Measurements from ENCODE around the gene DYNLL2.

DNA sequence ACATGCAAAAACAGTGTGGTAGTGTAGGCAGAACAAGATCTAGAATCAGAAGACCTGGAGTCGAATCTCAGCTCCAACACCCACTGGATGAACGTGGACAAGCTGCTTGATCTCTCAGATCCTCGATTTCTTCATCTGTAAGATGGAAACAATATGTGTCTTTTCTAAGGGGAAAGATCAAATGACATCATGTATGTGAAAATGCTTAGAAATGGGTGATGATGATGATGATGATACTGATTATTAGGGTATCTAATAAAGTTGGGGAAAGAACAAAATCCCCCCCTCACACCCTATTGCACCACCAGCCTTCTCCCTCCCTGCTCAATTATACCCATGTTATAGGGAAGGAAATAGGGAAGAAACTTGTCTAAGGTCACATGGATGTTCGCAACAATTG lies 10.9 kb downstream of the DYNLL2 start:
- TF ChIP-seq EZH2 (IDR thresholded peaks at IDR 0.05) (no peak), EZH2phosphoT487 (IDR thresholded peaks at IDR 0.05) (no peak)
- TF ChIP-seq, protein P1, sequence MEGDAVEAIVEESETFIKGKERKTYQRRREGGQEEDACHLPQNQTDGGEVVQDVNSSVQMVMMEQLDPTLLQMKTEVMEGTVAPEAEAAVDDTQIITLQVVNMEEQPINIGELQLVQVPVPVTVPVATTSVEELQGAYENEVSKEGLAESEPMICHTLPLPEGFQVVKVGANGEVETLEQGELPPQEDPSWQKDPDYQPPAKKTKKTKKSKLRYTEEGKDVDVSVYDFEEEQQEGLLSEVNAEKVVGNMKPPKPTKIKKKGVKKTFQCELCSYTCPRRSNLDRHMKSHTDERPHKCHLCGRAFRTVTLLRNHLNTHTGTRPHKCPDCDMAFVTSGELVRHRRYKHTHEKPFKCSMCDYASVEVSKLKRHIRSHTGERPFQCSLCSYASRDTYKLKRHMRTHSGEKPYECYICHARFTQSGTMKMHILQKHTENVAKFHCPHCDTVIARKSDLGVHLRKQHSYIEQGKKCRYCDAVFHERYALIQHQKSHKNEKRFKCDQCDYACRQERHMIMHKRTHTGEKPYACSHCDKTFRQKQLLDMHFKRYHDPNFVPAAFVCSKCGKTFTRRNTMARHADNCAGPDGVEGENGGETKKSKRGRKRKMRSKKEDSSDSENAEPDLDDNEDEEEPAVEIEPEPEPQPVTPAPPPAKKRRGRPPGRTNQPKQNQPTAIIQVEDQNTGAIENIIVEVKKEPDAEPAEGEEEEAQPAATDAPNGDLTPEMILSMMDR (IDR thresholded peaks at IDR 0.05) = no peak
